Measurements from ENCODE around the gene CALN1.

- TF ChIP-seq, protein P1, sequence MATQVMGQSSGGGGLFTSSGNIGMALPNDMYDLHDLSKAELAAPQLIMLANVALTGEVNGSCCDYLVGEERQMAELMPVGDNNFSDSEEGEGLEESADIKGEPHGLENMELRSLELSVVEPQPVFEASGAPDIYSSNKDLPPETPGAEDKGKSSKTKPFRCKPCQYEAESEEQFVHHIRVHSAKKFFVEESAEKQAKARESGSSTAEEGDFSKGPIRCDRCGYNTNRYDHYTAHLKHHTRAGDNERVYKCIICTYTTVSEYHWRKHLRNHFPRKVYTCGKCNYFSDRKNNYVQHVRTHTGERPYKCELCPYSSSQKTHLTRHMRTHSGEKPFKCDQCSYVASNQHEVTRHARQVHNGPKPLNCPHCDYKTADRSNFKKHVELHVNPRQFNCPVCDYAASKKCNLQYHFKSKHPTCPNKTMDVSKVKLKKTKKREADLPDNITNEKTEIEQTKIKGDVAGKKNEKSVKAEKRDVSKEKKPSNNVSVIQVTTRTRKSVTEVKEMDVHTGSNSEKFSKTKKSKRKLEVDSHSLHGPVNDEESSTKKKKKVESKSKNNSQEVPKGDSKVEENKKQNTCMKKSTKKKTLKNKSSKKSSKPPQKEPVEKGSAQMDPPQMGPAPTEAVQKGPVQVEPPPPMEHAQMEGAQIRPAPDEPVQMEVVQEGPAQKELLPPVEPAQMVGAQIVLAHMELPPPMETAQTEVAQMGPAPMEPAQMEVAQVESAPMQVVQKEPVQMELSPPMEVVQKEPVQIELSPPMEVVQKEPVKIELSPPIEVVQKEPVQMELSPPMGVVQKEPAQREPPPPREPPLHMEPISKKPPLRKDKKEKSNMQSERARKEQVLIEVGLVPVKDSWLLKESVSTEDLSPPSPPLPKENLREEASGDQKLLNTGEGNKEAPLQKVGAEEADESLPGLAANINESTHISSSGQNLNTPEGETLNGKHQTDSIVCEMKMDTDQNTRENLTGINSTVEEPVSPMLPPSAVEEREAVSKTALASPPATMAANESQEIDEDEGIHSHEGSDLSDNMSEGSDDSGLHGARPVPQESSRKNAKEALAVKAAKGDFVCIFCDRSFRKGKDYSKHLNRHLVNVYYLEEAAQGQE (IDR thresholded peaks at IDR 0.05) = no peak
- TF ChIP-seq JUND (IDR thresholded peaks at IDR 0.05) (no peak), RAD21 (IDR thresholded peaks at IDR 0.05) (no peak), TAF1 (conservative IDR thresholded peaks at IDR 0.05) (no peak), GABPA (IDR thresholded peaks at IDR 0.05 in 1 of 2, conservative IDR thresholded peaks at IDR 0.05 in 1 of 2) (no peak), ATF3 (IDR thresholded peaks at IDR 0.05) (no peak)
- TF ChIP-seq, protein P2, sequence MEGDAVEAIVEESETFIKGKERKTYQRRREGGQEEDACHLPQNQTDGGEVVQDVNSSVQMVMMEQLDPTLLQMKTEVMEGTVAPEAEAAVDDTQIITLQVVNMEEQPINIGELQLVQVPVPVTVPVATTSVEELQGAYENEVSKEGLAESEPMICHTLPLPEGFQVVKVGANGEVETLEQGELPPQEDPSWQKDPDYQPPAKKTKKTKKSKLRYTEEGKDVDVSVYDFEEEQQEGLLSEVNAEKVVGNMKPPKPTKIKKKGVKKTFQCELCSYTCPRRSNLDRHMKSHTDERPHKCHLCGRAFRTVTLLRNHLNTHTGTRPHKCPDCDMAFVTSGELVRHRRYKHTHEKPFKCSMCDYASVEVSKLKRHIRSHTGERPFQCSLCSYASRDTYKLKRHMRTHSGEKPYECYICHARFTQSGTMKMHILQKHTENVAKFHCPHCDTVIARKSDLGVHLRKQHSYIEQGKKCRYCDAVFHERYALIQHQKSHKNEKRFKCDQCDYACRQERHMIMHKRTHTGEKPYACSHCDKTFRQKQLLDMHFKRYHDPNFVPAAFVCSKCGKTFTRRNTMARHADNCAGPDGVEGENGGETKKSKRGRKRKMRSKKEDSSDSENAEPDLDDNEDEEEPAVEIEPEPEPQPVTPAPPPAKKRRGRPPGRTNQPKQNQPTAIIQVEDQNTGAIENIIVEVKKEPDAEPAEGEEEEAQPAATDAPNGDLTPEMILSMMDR (IDR thresholded peaks at IDR 0.05; ENCODE audit: low read depth, low read length, missing input control) = no peak
- TF ChIP-seq, protein P3, sequence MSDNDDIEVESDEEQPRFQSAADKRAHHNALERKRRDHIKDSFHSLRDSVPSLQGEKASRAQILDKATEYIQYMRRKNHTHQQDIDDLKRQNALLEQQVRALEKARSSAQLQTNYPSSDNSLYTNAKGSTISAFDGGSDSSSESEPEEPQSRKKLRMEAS (IDR thresholded peaks at IDR 0.05) = no peak
- TF ChIP-seq, protein P4, sequence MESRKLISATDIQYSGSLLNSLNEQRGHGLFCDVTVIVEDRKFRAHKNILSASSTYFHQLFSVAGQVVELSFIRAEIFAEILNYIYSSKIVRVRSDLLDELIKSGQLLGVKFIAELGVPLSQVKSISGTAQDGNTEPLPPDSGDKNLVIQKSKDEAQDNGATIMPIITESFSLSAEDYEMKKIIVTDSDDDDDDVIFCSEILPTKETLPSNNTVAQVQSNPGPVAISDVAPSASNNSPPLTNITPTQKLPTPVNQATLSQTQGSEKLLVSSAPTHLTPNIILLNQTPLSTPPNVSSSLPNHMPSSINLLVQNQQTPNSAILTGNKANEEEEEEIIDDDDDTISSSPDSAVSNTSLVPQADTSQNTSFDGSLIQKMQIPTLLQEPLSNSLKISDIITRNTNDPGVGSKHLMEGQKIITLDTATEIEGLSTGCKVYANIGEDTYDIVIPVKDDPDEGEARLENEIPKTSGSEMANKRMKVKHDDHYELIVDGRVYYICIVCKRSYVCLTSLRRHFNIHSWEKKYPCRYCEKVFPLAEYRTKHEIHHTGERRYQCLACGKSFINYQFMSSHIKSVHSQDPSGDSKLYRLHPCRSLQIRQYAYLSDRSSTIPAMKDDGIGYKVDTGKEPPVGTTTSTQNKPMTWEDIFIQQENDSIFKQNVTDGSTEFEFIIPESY (IDR thresholded peaks at IDR 0.05) = no peak
Measured at GRCh38 chr7:72156671-72157070, 255.5 kb downstream of the CALN1 start.

Measured in liver (tissue), 3 donors.